AG09309 (cell line): Measurements from ENCODE around the gene FYB1.

Source experiments
- DNase-seq: peaks from one replicate; pipeline ENCODE4 v3.0.0-alpha.2; 2010; ENCODE audit warnings: low read depth
- H3K4me3 ChIP-seq: 2 replicates; pipeline ENCODE4 v1.5.1; 2011; ENCODE audit warnings: mild to moderate bottlenecking, low read depth, low read length, moderate library complexity; ENCODE audit not compliant: control insufficient read depth
- TF ChIP-seq, protein P1 (sequence below): IDR thresholded peaks from 2 replicates; pipeline ENCODE4 v1.5.1; 2011; ENCODE audit warnings: mild to moderate bottlenecking, low read depth, low read length, inconsistent platforms; ENCODE audit not compliant: insufficient read depth, control insufficient read depth; ENCODE audit errors: missing control alignments

FYB1 gene

DNA sequence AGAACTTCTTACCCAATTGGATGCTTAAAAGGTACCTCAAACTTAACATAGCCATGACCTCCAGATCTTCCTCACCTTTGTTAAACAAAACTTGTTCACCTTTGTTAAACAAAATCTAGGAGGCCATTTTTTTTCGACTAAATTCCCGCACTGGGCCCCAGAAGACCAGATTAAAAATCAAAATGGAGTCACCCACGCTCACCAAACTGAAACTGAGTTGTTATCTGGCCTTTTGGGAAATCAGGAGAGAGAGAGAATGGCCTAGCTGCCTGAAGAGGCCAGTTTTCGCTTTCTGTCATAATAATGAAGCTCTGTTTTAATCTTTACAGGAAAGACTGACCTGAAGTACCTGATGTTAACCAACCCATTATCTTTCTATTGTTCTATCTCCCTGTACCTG, 69.4 kb downstream of the FYB1 start:
- TF ChIP-seq, protein P1, sequence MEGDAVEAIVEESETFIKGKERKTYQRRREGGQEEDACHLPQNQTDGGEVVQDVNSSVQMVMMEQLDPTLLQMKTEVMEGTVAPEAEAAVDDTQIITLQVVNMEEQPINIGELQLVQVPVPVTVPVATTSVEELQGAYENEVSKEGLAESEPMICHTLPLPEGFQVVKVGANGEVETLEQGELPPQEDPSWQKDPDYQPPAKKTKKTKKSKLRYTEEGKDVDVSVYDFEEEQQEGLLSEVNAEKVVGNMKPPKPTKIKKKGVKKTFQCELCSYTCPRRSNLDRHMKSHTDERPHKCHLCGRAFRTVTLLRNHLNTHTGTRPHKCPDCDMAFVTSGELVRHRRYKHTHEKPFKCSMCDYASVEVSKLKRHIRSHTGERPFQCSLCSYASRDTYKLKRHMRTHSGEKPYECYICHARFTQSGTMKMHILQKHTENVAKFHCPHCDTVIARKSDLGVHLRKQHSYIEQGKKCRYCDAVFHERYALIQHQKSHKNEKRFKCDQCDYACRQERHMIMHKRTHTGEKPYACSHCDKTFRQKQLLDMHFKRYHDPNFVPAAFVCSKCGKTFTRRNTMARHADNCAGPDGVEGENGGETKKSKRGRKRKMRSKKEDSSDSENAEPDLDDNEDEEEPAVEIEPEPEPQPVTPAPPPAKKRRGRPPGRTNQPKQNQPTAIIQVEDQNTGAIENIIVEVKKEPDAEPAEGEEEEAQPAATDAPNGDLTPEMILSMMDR, result no peak
- DNase-seq, result no peak
- H3K4me3 ChIP-seq, result no peak overlapping the region

DNA sequence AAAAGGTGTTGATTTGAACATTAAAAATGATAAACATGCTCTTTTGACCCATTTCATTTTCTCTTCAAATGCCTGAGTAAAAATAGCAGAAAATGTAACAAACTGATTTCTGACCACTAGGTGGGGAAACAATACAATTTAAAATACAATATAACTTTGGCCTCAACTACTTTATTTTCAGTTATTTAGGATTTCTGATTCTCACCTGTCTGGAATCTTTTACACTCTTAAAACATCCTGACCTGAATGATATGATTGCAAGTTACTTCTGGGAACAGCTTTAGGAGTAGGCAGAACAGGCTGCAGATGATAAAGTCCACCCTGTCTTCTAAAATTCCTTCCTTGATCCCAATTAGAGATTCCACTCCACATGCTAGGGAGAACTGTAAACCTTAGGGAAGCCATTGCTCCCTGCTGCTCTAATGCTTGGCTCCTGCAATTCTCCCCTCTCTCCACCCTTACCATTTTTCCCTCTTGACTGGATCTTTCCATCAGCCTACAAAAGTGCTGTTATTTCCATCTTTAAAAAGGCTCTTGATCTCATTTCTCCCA, 70.3 kb downstream of the FYB1 start:
- DNase-seq, result no peak
- H3K4me3 ChIP-seq, result no peak overlapping the region
- TF ChIP-seq, protein P1, result peak; percentile 31

DNA sequence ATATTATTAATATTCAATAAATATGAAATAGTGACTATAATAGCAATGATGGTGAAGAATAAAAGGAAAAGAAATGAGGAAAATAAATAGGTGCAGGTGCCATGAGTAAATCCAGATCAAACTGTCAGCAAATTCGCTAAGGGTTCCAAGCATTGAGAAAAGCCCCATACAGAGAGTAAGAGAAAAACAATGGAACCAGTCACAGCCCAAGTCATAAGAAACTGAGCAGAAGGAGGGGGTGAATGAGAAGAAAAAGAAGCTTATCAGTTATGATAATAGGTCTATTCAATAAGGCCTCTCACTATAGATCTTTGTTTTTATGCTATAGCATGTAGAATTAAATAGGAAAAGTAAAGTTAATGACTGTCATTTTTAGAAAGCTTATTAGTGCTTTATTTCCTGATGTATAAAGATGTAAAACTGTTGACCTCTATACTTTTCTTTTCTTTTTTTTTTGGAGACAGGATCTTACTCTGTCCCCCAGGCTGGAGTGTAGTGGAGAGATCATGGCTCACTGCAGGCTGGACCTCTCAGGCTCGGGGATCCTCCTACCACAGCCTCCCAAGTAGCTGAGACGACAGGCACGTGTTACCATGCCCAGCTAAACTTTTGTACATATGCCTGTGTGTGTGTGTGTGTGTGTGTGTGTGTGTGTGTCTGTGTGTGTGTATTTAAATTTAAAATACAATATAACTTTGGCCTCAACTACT, 72.4 kb downstream of the FYB1 start:
- DNase-seq, result no peak
- TF ChIP-seq, protein P1, result no peak
- H3K4me3 ChIP-seq, result no peak overlapping the region

DNA sequence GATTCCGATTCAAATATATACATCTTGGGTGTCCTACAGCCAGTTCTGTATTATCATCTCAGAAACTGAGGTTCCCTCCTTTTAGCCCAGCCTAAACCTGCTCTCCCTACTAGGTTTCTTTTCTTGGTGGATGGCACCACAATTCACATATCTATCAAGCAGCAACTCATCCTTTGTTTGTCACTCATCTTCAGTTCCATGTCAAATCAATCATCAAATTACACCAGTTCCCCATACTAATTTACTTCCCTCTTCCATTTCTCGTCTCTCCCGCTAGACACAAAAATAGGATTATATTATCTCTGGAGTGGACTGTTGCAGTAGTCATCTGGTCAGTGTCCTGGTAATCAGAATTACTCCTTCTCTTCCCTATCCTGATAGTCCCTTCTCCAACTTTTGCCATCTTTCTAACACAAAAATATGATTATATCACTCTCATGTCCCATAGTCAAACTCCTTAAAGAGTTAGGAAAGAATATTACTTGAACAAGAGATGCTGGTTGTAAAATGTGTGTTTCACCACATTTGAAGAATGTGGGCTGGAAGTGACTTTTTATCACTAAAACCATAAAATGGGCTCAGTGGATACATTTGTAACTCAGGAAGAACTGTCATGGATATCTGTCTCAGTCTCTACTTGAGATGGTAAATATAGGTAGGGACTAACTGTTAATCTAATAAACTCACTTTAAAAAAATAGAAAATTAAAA, 76.1 kb downstream of the FYB1 start:
- TF ChIP-seq, protein P1, result no peak
- H3K4me3 ChIP-seq, result no peak overlapping the region
- DNase-seq, result no peak

DNA sequence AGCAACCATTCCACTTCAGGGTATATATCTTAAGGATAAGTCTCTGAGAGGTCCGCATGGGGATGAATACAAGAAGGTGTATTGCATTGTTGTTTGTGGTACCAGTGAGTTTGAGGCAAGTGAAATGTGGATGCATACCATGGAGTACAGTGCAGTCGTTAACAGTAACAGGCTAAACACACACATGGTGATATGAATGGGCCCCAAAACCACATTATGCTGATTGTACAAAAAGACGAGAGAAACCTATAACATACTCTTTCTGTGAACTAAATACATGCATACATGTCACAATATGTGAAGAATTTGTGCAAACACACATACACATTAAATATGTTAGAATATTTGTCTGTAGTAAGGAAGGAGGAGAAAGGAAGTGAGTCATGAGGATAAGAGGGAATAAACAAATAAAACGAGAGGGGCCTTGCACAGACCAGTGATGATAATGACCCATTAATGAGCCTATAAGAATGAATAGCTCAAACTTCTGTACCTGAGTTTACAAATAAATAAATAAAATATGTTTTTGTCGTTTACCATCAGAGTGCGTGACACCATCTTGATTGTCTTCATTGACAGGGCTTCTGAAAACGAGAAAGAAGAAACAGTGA, 78.7 kb downstream of the FYB1 start:
- no peak overlapping the region for H3K4me3 ChIP-seq
- no peak for DNase-seq
- TF ChIP-seq, protein P1, result no peak

DNA sequence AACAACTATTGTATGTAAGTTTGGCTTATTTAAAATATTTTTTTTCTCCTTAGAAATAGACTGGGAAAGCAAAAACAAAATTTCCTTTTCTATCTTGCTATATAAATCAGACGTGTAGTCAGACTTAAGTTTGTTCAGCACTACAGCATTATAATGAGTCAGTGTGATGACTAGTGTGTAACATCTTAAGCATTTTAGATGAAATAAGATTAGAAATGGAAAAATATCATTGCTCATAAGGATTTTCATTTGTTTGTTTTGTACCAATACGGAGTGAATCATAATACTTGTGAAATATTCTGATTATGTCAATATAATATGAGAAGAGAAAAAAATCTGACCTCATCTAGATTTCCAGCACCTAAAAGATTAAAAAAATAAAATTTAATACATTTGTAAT, 80.5 kb downstream of the FYB1 start:
- H3K4me3 ChIP-seq, result no peak overlapping the region
- peak; percentile 59 for DNase-seq
- TF ChIP-seq, protein P1, result no peak
